ENCODE measurements around the gene NCDN.

Gene NCDN

DNA sequence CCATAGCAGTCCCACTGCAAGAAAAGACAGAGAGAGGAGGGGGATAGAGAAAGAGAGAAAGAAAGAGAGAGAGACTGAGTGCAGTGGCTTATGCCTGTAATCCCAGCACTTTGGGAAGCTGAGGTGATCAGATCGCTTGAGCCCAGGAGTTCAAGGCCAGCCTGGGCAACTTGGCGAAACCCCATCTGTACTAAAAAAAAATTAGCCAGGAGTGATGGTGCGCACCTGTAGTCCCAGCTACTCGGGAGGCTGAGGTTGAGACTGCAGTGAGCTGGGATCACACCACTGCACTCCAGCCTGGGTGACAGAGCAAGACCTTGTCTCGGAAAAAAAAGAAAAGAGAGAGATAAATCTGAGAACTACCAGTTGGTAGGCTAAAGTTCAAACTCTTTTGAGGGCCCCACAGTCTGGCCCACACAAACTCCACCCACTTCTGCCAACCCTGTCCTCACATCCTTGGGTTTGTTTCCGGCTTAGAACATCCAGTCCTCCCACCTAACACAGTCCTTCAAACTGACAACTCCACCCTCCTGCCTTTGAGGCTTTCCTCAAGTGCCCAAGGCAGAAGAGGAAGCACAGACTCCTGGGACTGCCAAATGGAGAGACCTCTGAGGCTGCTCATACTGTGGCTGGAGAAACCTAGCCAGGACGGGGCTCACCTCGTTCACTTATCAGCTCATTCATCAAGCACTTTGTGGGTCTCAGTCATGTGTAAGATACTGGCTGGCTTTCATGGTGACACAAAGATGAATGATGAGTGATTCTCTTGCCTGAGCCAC is 35.6 kb downstream of the NCDN start:
- DNase-seq, result no peak

DNA sequence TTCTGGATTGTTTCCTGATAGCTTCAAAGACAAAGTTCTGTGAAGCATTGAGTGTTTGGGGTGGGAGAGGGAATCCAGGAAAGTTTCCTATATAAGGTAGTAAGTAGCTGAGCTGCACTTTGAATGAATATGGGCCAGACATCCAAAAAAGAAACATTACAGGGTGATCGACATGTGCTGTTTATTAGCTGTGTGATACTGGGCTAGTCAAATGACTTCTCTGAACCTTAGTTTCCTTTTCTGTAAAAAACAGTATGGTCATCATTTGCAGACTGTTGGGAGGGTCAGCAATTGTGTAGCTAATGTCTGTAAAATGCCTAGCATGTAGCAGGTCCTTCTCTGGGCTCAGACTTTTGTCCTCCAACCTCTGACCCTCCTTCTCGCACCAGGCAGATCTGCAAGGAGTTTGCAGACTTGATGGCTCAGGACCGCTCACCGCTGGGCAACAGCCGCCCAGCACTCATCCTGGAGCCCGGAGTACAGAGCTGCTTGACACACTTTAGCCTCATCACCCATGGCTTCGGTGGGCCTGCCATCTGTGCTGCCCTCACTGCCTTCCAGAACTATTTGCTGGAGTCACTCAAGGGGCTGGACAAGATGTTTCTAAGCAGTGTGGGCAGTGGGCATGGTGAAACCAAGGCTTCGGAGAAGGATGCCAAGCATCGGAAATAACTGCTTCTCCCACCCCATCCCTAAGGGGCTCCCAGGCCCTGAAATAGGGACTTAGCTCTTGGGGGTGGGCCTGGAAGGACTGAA is 36.6 kb downstream of the NCDN start:
- DNase-seq, result no peak

- no peak for DNase-seq
Measured at GRCh38 chr1:35595684-35596083, 38.1 kb downstream of the NCDN start.

GRCh38 chr1:35597870-35598269 is 40.3 kb downstream of the NCDN start:
- no peak for DNase-seq

GRCh38 chr1:35598895-35599294 is 41.3 kb downstream of the NCDN start:
- DNase-seq, result no peak

DNA sequence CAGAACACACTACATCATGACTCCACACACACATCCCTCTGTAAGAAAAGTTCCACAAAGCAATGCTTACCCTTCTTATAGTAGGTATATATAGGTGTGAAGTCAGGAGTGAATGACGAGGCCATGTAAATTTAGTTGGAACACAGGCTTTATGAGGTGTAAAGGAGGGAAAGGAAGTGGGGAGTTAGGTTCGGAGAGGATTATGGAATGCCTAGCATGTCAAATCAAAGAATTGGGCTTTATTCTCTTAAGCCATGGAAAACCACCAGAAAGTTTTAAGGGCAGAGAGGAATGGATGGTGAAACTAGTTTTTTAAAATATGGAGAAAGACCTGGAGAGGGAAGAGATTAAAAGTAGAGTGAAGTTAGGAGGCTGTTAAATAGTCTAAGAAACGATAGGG is 41.8 kb downstream of the NCDN start:
- DNase-seq, result no peak

GRCh38 chr1:35600593-35600992 is 43.0 kb downstream of the NCDN start:
- no peak for DNase-seq

DNA sequence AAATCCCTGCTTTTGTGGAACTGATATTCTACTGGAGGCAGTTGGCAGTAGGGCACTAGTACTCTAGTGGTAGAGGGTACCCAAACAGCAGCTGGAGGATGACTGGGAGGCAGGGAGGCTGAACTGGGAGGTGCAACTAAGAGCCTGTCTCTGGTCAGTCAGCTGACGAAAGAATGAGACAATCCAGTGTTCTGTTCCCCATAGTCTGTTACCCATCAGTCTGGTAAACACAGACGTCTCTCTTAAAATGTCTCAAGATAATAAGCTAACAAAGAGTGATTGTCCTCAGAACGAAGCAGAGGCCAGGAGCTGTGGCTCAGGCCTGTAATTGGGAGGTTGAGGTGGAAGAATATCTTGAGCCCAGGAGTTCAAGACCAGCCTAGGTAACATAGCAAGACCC is 45.9 kb downstream of the NCDN start:
- DNase-seq, result no peak

DNA sequence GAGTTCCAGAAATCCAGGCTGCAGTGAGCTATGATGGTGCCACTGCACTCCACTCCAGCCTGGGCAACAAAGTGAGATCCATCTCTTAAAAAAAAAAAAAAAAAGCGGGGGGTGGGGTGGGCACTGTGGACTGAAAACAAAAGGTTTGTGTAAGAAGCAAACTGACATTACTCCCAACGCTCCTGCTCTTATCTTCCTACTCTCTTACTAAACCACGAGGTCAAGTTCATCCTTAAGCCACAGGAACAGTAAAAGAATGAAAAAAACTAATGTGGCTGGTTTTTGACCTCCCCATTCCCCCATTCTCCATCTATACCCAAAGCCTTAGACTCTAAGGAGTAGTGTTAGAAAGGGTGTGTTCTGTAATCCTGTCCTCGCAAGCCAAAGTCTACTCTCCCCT is 46.3 kb downstream of the NCDN start:
- no peak for DNase-seq

DNA sequence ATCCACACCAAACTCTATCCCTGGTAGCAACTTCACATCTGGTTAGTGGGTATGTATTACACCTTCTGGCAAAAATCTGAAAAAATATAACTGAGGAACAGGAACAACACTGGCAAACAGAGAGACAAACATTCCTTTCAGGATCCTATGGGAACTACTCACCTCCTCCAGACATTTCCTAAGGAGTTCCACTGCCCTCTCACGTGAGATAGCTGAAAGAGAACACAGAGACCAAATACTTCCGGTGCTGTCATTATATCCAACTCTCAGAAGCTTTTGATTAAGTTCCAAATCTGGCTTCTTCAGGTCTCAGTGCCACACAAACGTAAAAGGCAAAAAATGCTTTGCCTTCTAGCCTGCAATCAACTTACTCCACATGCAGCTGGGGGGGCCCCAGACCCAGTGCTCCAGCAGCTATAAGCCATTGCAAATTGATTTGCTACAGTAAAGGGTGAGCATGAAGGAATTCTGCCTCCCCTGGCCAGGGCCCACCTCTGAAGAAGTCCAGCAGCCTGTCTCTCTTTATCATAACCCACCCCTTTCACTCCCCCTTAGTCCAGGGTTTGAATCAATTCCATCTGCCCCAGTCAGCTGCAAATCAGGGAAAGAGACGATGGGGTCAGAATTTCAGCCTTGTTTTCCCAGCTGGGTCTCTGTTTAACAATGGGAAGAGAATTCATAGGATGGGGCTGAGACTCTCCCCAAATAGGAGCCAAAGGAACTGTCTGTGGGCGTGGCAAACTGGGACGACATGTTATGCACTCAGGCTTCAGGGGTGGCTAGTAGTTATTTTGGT is 47.7 kb downstream of the NCDN start:
- DNase-seq, result peak; percentile 18

- DNase-seq, result peak; percentile 66
Measured at GRCh38 chr1:35605867-35606182, 48.2 kb downstream of the NCDN start.

DNA sequence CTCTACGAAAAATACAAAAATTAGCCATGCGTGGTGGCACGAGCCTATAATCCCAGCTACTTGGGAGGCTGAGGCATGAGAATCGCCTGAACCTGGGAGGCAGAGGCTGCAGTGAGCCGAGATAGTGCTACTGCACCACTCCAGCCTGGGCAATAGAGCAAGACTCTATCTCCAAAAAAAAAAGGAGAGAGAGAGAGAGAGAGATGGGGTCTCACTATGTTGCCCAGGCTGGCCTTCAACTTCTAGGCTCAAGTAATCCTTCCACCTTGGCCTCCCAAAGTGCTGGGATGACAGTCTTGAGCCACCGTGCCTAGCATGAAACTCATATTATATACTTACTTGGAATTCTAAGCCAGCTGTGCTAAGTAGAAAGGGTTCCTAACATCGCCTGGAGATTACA is 54.1 kb downstream of the NCDN start:
- DNase-seq, result no peak

GRCh38 chr1:35615440-35615839 is 57.8 kb downstream of the NCDN start:
- DNase-seq, result no peak

Measured in fibroblast of skin of abdomen (primary cell).